Superior temporal gyrus (tissue), 1 donor: ENCODE results near the gene SUPT4H1.
"Not testable (repeated sequence)": the region's sequence is repeated elsewhere in the genome, so short reads cannot be mapped to it uniquely, and the experiment has no call there.

ENCODE experiments used
- DNase-seq: peaks from one replicate; pipeline ENCODE4 v3.0.0-alpha.2; 2016; ENCODE audit errors: extremely low spot score

The SUPT4H1 gene

DNA sequence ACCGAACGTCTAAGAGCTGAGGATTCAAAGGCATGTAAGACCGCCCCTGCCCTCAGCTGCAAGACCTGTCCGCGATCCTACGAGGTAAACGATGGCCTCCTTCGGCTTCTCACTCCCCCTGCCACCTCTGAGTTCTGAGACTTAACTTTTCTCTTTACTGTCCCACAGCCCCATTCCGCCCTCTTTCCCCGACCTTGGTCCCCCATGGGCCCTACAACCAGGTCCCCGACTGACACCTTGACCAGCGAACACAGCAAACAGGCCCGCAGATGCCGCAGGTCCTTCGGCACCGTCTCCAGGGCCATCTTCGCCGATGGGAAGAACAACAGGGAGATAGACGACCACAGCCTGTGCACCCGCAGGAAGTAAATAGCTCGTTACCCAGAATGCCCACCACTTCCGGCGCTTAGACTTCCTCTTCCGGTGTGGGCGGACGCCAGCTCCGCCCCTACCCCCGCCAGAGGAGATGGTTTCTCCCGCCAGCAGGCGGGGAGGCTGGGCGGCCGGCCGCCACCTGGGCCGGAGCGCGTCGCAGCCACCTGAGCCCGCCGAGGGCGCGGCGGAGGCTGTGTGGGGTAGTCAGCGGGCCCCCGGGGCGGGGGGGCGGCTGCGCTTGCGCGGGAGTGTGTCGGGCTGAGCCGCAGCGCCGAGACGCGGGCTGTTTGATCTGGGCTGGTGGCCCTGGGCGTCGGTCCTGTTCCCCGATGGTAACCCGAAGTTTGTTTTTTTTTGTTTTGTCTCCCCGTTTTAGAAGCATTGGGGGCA lies at the start of gene SUPT4H1:
TSS of gene SUPT4H1 (minus strand) at position 371 of the 765 bp plus-strand sequence. CDS start at position 305, 66 bp downstream.
- DNase-seq: peak; percentile 95

DNA sequence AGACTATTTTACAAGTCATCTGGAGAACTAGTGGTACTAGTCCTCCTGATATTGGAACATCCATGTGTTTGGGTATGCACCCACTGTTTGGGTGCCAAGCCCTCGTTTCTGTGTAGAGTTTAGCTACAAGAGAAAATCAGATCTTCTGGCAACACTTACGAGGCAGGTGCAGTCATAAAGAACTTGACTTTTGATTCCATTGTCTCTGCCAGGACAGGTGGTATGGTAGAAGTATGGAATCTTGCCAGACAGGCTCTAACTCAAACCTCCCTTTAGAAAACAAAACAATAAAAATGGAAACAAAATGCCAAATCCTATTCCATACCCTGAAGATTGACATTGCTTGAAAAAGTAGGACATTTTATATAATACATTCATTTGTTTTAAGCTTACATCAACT lies 49.3 kb upstream of the SUPT4H1 start:
- no peak for DNase-seq

DNA sequence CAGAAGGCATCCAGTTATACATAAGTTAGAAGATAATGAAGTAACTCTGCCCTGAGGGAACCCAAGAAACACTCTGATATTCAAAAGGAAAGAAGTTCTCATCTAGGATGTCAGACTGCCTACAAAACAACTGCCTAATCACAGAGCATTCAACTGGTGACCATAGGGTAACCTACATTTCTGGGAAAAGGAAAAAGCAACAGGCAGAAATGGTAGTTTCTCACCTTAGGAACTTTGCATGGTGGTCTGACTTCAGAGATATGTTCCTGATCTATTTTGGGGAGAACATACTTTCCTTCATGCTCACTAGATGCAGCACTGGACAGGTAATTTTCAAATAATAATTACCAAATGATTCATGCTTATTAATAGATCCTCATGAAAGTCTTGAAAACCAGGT lies 48.8 kb upstream of the SUPT4H1 start:
- no peak for DNase-seq

DNA sequence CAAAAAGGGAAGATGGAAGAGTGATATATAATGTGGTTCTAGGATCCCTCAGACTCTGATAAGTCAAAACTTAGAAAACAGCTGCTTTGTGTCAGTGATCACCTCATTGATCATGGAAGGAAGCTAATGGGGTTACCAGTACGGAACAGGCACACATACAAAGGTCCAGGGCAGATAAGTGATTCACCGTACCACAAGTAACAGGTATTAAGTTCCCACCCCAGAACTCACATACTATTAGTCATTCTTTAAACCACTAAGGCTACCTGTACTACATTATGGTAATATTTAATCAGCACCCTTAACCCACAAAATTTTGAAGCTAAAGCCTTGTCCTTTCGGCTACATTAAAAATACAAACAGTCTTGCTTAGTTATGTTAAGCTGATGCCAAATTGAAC lies 48.0 kb upstream of the SUPT4H1 start:
- DNase-seq: no peak

DNA sequence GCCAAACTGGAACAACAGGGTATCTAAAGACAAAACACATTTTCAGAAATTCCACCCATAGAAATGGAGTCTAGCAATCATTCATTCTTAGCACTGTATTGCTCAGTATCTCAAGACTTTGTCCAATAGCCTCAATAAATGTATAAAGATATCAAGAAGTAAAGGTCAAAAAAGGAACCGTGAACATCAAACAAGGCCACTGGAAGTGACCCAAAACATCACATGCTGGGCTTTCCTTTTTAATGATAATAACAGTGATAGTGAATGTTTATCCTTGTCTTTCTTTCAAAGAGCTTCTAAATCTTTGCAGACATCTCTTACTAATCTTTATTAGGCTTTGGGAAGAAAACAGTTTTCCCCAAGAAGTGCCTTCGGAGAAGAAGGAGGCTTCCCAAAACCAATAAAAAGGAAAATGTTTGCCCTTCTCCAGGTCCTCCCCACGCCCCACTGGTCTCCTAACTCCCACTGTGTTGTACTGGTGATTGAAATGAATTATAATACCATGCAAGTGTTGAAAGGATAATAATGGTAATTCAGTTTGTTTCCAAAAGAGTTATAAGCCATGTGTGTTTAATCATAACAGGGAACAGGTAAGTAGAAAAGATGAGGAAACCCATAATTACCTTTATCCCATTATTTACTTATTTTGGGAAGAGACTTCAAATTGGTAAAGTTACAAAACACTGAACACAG lies 46.7 kb upstream of the SUPT4H1 start:
- DNase-seq: no peak

DNA sequence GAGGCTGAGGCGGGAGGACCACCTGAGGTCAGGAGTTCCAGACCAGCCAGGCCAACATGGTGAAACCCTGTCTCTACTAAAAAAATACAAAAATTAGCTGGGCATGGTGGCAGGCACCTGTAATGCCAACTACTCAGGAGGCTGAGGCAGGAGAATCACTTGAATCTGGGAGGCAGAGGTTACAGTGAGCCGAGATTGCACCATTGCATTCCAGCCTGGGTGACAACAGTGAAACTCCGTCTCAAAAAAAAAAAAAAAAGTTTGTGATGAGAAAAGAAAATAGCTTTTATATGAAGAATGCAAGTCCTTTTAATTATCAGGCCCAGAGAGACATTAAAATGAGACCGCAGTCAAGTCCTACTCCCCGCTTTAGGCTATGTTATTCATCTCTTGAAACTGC lies 45.4 kb upstream of the SUPT4H1 start:
- DNase-seq: not testable (repeated sequence)

DNA sequence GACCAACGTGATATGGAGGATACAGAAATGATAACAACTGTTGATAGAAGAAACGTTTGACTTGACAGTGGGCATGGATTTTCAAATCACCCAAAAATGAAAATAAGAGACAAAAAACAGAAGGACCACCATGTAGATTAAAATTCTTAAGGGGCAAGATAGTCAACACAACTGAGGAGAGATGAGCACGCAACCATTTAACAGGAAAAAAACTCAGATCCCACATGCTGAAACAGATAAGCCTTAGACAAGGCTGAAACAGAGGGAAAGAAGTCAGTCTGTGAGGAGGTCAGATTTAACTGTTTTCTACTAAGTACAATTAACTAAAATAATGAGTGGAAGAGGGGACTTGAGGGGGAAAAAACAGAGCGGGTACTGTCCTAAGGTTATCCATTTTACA lies 44.2 kb upstream of the SUPT4H1 start:
- DNase-seq: no peak

DNA sequence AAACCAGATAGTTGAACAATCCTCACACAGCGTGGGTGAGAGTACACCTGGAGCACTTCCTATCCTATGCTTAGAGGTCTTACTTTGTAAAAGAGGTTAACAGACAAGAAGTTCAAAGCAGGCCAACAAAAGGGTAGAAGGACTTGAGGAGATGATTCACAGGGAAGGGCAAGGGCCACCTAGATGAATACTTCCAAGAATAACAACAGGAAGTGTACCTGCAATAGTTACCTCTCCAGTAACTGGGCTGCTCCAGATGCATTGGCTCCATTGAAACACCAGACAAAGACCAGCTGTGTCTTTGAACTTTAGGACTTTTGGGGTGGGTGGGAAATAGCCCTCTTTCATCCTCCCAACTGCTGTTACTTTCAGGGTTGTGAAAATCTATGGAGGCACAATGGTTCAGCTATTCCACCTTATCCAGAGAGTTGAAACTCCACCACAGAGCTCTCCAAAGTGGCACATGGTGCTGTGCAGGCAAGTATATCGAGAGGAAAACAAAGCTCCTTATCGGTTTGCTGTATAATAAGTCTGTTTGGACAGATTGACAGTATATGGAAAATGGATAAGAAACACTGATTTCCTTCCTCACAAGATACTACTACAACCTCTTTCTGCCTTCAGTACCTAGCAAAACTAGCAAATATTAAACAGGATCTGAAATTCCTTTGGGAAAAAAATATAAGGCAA lies 42.7 kb upstream of the SUPT4H1 start:
- no peak for DNase-seq

DNA sequence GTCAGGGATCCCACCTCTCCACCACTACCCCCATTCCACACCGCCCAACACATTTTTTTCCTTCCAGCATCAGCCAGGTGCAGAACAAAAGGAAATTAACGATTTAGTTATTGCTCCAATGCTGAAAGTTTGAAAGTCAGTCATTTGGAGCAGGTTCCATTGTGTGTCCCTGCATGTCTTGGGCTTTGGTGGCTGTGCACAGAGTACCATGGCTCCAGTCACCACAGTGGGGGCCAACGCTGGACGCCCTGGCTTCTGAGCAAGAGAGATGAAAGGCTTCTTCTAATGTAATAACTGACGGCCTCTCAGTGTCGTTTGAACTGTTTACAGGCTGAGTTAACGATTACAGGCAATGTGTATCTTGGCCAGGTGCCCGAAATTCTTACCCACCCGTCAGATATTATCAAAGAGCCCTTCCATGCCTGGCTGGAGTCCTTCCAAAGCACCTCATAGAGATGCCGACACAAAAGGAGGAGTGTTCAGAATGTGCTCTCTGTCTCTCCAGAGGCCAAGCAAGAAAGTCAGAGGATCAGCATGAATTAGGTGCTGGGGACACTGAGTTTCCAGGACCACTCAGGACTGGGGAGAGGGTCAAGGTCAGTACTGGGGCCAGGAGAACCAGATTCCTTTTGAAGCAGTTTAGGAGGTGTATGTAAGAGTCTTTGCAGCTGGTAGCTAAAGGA lies 39.4 kb upstream of the SUPT4H1 start:
- DNase-seq: no peak

DNA sequence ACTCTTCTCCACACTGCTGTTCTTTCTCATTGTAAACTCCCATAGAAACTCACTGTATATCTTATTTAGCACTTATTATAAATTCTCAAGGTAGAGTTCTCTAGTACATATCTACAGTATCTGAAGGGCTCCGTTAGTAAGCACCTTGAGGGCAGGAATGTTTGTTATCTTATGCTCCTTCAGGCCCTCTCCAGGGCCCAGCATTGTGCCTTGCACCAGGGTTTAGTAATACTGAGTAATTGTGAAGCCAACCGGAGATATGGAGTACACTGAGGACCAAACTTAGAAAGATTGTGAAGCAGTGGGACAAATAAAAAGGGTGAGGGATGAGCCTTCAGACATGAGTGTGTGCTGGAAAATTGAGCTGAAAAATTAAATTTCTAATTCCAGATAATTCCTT lies 38.9 kb upstream of the SUPT4H1 start:
- DNase-seq: no peak

DNA sequence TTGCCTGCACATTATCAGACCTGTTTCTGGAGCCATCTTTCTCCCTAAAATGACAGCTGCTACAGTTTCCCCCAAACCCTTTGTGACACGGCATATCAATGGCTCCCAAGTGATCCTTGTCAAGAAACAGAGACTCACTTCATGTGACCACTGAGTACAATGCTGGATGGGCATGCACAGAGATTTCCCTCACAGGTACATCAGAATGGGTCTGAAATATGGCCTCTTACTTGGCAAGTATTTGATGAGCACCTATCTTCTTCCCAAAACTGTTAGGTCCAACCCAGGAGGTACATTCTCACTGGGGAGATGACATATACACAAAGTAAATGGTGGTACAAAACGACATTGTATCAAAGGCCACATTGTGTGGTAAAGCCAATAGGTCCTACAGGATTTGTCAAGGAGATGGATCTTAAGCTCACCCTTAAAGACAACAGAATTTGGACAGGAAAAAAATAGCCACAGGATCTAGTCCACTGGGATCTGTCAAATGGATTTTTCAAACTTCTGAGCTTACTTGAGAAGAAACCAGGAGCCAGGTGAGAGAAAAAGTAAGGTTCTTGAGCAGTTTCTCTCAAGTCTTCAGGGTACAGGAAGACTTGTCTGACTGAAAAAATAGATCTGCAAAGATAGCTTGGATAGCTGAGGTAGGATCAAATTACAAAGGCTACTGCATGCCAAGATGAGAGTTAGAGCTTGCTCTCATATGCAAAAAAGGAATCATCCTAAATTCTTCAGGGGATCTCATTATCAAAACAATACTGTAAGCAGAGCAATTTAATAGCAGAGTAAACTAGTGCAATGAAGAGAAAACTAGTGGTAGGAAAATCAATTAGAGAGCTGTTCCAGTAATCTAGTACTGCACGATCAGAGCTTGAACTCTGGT lies 36.5 kb upstream of the SUPT4H1 start:
- no peak for DNase-seq

DNA sequence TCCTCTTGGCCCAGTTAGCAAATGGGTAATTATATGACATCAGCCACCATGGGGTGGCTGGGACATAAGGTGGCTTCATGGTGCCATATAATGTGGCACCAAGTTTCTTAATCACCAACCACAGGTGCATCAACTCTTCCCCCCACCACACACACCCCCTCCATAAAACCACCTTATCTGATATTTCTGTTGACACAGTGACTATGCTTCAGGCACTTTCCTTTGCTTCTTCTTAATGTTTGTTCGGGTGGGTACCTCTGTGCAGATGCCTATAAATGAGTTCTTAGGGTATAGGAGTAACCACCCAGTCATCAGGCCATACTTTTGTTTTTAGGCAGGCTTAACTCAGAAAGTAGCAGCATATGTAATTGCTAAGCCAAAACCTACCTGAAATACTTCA lies 35.8 kb upstream of the SUPT4H1 start:
- DNase-seq: no peak

DNA sequence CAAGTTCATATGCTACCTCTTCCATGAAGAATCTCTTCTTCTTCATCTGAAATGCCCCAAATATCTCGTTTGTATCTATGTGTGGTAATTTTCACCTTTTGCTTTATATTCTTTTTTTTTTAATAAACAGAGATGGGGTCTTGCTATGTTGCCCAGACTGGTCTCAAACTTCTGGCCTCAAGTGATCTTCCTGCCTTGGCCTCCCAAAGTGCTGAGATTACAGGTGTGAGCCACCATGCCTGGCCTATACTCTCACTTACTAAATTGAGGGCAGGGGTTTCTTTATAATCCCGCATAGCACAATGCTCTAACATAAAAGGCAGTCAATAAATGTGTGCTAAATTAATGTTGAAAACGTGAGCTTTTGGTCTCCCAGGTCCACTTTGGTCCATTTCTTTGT lies 34.7 kb upstream of the SUPT4H1 start:
- no peak for DNase-seq

DNA sequence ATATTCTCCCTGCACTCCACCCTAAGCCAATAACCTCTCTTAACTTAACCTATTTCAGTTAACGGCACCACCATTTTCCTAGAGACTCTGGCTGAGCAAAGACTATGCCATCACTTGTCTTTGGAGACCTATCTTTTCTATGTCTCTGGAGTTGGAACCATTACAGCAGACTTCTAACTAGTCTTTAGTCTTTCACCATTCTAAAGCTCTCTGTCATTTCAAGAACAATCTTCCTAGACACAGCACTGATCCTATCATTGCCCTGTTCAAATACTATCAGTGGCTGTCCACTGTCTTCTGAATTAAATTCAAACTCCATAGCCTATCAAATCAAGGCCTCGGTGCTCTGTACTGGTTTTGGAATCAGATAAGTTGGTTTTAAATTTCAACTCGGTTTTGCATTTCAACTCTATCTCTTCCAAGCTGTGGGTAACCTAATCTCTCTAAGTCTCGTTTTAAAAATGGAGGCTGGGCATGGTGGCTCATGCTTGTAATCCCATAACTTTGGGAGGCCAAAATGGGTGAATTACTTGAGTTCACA lies 33.4 kb upstream of the SUPT4H1 start:
- DNase-seq: no peak

DNA sequence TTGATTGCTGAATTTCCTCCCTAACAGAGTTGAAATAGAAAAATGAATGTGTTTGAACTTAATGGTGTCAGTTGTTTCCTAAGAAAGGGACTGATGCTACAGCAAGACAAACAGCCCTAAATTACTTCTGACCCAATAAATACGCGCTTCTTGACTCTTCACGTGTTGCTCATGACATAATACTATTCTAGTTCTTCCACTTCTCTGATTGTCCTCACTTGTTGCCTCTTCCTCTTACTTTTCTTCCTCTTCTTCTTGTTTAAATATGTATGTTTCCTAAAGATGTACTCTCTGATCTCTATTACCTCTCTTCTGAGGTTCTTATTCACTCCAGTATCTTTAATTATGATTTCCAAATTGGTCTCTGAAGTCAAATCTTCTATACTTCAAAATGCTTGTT lies 32.9 kb upstream of the SUPT4H1 start:
- DNase-seq: no peak

DNA sequence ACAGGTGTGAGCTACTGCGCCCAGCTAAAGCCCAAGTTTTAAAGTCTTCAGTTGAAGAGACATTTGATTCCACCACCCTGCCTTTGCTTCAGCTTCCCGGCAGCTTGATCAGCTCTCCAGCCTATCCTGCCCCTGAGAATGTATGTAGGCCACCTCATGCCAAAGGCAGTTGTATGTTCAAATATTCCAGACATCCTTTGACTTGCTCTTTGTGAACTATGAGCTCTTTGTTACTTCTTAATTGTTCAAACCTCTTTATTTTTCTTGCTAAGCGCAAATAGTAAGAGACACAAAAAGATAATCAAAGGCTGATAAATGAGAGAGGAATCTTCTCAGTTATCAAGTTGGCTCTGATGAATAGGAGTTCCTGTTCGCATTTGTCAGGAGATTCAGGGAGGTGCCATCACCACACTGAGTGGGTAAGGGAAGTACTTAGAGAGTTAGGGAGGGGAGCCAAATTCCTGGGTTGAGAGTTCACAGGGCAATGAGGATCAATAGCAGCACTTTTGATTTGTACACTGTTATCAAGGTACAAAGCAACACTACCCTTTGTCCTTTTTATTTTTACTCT lies 32.0 kb upstream of the SUPT4H1 start:
- DNase-seq: no peak

DNA sequence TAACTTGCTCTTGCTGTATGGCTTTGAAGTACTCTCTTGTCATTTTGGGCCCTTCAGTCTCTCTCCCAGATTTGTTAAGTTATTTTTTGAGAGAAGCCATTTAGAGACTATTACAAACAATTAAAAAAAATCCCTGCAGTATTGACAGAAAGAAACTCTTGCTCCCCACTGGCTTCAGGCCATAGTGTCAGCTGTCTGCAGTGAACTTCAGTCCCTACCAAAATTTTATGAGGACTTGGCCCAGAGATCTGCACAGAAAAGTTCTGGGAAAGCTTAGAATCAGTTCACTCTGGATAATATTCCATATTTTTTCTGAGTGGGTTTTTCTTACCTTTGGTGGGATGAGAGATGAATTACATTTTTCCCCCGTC lies 30.9 kb upstream of the SUPT4H1 start:
- DNase-seq: no peak

DNA sequence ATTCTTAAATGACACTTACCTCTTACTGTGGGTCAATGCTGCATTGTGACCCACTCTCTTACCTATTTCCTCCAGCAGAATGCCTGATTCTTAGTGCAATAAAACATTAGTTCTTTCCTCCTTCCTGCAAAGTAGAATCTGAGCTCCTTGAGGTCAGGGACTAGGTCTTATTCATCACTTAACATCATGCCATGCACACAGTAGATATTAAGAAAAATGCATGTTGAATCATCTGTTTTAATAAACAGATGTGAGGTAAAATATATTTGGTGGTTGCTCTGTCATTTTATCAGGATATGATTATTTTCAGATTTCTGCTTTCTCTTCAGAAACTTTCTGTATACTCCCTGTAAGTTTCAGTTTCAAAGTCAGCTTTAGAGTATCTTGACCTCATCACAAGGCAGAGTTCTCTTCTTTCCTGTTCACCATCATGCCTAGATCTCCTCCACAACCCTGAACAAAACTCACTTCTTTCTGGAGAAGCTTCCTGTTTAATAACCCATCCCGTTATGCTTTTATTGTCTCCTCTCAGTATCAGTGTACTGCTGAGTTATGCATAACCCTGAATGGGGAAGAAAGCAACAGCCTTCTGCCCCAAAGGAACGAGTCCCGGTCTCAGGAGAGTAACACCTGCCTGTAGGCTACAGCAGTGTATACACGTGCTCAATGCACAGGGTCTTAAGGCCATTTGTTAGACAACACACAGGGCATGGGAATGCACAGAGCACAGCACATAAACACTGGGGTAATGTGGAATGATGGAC lies 30.3 kb upstream of the SUPT4H1 start:
- DNase-seq: no peak

DNA sequence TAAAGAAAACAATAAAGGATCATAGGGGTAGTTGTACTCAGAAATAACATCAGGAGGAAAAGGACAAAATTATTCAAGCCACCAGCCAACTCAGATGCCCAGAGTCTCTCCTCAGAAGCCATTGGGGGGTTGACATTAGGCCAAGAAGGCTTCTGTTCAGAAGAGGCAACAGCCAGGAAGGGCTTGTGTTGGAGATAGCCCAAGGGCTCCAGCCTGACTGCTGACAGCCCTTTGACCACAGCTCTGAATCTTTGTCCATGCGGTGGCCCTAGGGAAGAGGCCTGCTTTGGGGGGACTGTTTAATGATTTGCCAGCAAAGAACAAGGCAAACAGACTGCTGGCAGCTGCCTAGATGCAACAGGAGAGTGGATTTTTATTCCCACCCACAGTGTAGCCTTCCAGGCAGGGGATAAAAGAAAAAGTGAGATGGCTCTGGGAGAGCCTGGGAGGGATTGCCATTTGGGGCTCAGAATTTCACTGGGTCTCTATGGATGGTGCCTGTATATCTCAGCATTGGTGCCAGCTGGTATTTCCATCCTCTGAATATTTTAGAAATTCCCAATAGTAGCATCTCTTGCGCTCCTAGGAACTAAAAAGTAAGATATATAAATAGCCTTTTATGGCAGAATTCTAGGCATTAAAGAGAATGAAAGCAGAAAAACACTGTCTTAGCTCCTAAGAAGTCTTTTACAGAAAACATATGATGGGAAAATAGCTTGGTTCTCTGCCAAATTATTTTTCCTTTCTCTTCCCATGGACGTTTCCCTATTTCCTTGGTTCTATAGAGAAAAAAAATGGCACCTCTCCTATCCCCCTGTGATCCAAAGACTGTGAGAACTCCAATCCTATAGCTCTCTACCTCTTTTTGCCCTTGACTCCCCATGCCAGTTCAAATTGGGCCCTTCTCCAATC lies 29.4 kb upstream of the SUPT4H1 start:
- DNase-seq: peak; percentile 22
